HL-60 (cell line): ENCODE measurements around the gene OR10P1.

ENCODE experiments used
- DNase-seq, 2 experiments: peaks; one replicate each; pipeline ENCODE4 v3.0.0-alpha.2; 2010 to 2020; ENCODE audit warnings: low read depth in 1 of 2, low spot score in 1 of 2
- H3K27ac ChIP-seq: fragments of 250-450 bp; sonication (Bioruptor Pico); replicated peaks from 2 replicates; pipeline ENCODE4 v1.5.1; 2020; ENCODE audit warnings: mild to moderate bottlenecking, moderate library complexity
- H3K27me3 ChIP-seq: fragments of 250-450 bp; sonication (Bioruptor Pico); 2 replicates; pipeline ENCODE4 v1.5.1; 2021; ENCODE audit warnings: mild to moderate bottlenecking, moderate library complexity; ENCODE audit not compliant: insufficient read depth, poor library complexity, severe bottlenecking
- H3K4me3 ChIP-seq: replicated peaks from 2 replicates; pipeline ENCODE4 v1.5.1; 2011; ENCODE audit warnings: mild to moderate bottlenecking, control low read depth, low read length; ENCODE audit not compliant: insufficient read depth
- GABPA ChIP-seq: IDR thresholded peaks from 2 replicates; pipeline ENCODE4 v1.6.1; 2012; ENCODE audit warnings: low read depth
- POLR2AphosphoS5 ChIP-seq: IDR thresholded peaks from 2 replicates; pipeline ENCODE4 v1.6.1; 2012; ENCODE audit warnings: low read depth
- SPI1 ChIP-seq: IDR thresholded peaks from 2 replicates; pipeline ENCODE4 v1.6.1; 2012; ENCODE audit warnings: low read depth, mild to moderate bottlenecking, borderline replicate concordance
- TF ChIP-seq, protein P1 (sequence below): IDR thresholded peaks from one replicate; pipeline ENCODE4 v1.5.1; 2011; ENCODE audit warnings: low read length, control low read depth, inconsistent platforms; ENCODE audit not compliant: insufficient read depth
- TF ChIP-seq, protein P2 (sequence below): IDR thresholded peaks from 2 replicates; pipeline ENCODE4 v1.6.1; 2012; ENCODE audit warnings: low read depth; ENCODE audit not compliant: insufficient replicate concordance

The OR10P1 gene

DNA sequence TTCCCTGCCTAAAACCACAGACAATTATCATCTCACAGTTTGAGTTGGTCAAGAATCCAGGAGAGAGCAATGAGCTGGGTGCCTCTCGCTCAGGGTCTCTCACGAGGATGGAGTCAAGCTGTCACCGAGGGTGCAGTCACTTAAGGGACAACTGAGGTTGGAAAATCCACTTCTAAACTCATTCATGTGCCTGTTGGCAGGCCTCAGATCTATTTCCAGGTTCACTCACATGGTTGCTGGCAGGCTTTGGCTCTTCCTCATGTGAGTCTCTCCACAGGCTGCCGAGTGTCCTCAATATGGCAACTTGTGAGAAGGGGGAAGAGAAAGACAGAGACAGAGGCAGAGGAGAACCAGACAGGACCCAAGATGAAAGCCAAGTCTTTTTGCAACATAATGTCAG is 10.5 kb upstream of the OR10P1 start:
- Histone ChIP-seq H3K27ac (no peak overlapping the region), H3K27me3 (no peaks in the 10 kb centered on the region), H3K4me3 (no peak overlapping the region)
- TF ChIP-seq POLR2AphosphoS5: no peak
- DNase-seq: no peak

DNA sequence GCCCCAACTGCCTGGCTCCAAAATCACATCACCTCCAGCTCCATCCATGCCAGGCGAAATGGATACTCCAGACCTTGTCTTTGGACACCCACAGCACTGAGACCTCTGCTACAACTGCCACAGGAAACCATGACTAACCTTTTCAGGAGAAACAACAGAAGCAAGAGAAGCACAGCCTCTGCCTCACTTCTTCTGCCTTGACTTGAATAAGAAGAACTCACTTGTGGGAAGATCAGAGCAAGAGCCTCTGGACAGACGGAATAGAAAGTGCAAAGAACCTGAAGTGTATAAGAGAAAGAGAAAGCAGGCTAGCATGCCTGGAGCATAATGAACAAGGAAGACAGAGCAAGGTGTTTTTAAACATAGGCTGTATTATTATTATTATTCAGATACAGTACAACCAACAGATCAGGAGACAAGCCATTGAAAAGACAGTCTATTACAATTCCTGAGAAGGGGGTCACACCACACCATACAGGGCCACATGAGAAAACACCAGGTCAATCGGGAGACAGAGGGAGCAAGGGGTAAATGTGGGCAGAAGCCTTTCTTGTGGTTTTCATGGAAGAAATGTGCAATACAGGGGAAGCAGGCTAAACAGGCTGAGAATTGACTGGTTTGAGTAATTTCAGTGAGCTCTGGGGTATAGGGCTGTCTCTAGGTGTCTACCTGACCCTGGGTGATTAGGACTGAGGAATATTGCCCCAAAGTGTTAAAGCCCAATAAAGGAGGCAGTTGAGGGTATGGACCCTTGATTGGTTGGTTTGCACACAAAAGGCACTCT is 7.4 kb upstream of the OR10P1 start:
- TF ChIP-seq POLR2AphosphoS5 (no peak), SPI1 (no peak)
- Histone ChIP-seq H3K4me3 (no peak overlapping the region), H3K27me3 (no peaks in the 10 kb centered on the region), H3K27ac (peak overlapping the region; percentile 35; the same call in 1 of the 2 replicates)
- peak in 1 of 2 experiments; percentile 21 for DNase-seq

DNA sequence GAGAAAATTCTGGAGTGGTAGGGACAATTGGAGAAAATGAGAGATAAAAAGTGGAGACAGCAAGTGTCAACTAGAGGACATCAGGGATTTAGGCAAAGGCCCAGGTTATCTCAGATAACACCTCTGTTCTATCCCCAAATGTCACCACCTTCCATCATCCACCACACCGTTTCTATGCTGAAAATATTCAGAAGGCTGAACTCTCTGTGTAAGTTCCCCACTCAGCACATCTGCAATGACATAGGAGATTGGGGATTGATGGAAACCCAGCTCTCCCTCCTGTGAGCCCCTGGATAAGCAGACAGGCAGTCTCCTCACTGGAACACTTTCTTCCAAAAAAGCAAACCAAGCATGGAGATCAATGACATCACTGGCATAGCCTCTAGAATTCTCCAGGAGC is 5.6 kb upstream of the OR10P1 start:
- DNase-seq: no peak
- Histone ChIP-seq H3K27me3 (no peaks in the 10 kb centered on the region), H3K27ac (no peak overlapping the region), H3K4me3 (no peak overlapping the region)
- TF ChIP-seq GABPA: no peak
- no peak for TF ChIP-seq POLR2AphosphoS5
- TF ChIP-seq, protein P1, sequence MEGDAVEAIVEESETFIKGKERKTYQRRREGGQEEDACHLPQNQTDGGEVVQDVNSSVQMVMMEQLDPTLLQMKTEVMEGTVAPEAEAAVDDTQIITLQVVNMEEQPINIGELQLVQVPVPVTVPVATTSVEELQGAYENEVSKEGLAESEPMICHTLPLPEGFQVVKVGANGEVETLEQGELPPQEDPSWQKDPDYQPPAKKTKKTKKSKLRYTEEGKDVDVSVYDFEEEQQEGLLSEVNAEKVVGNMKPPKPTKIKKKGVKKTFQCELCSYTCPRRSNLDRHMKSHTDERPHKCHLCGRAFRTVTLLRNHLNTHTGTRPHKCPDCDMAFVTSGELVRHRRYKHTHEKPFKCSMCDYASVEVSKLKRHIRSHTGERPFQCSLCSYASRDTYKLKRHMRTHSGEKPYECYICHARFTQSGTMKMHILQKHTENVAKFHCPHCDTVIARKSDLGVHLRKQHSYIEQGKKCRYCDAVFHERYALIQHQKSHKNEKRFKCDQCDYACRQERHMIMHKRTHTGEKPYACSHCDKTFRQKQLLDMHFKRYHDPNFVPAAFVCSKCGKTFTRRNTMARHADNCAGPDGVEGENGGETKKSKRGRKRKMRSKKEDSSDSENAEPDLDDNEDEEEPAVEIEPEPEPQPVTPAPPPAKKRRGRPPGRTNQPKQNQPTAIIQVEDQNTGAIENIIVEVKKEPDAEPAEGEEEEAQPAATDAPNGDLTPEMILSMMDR: no peak
- TF ChIP-seq, protein P2, sequence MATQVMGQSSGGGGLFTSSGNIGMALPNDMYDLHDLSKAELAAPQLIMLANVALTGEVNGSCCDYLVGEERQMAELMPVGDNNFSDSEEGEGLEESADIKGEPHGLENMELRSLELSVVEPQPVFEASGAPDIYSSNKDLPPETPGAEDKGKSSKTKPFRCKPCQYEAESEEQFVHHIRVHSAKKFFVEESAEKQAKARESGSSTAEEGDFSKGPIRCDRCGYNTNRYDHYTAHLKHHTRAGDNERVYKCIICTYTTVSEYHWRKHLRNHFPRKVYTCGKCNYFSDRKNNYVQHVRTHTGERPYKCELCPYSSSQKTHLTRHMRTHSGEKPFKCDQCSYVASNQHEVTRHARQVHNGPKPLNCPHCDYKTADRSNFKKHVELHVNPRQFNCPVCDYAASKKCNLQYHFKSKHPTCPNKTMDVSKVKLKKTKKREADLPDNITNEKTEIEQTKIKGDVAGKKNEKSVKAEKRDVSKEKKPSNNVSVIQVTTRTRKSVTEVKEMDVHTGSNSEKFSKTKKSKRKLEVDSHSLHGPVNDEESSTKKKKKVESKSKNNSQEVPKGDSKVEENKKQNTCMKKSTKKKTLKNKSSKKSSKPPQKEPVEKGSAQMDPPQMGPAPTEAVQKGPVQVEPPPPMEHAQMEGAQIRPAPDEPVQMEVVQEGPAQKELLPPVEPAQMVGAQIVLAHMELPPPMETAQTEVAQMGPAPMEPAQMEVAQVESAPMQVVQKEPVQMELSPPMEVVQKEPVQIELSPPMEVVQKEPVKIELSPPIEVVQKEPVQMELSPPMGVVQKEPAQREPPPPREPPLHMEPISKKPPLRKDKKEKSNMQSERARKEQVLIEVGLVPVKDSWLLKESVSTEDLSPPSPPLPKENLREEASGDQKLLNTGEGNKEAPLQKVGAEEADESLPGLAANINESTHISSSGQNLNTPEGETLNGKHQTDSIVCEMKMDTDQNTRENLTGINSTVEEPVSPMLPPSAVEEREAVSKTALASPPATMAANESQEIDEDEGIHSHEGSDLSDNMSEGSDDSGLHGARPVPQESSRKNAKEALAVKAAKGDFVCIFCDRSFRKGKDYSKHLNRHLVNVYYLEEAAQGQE: no peak
- TF ChIP-seq SPI1: no peak

DNA sequence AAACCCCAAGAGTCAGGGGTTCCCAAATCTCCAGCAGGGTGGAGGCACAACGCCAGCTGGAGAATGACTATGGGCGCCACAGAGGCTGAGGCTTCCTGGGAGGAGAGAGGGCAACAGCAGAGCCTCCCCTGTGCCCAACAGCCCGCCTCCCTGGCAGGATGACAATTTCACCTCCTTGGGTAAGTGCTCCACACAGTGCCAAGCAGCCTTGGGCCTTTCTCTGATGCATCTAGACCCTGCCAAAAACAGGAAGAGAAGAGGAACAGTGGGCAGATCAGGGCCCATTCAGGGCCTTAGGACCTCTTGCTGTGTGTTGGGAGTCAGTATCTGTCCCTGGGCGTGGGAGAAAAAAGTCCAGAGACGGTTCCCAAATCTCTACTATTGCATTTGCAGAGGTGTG is 5.0 kb upstream of the OR10P1 start:
- TF ChIP-seq GABPA (no peak), SPI1 (0 out of 2 replicates have a peak, but pooled peaks have one; percentile 8)
- Histone ChIP-seq H3K27me3 (no peaks in the 10 kb centered on the region), H3K4me3 (no peak overlapping the region)

DNA sequence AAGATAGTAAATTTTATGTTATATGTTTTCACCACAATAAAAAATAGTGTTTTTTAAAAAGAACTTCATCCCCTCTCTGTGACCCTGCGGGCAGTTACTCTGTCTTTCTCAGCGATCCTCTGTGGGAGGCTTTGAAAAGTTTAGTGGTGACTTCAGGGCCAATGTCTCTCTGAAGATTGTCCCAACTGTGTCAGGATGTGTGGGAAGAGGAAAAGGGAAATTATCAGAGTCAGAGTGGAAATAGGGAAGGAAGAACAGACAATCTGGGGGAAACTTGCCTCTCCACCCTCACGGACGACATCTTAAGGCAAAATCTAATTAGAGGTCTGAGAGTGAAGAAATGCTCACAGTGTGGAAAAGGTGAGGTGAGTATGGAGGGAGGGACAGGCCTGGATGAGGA is 3.5 kb upstream of the OR10P1 start:
- no peak overlapping the region for H3K4me3 ChIP-seq
- DNase-seq: no peak
- H3K27ac ChIP-seq: no peak overlapping the region
- H3K27me3 ChIP-seq: no peaks in the 10 kb centered on the region
- TF ChIP-seq POLR2AphosphoS5 (no peak), GABPA (no peak), SPI1 (no peak)
- TF ChIP-seq, protein P2: no peak
- TF ChIP-seq, protein P1: no peak

More for the DNA sequence above, 5.0 kb upstream of the OR10P1 start:
- DNase-seq: no peak
- no peak overlapping the region for H3K27ac ChIP-seq
